ENCODE measurements around the gene ITPKA. TPM values are rescaled to one million over a fixed set of nuclear protein-coding genes. Genes with fewer than 3 reads are reported as not detected.

The ITPKA gene
- total RNA-seq: 0.79 and 3.1 TPM in 2 replicates

- Histone ChIP-seq H3K27me3 (ENCODE audit: control insufficient read depth, insufficient read depth, low read length) (peaks cover 18% of the 10 kb centered on the region), H3K4me3 (ENCODE audit: low read depth, low read length) (peak within 1 kb of the TSS; percentile 47), H3K36me3 (ENCODE audit: control insufficient read depth, insufficient read depth, low read length) (no peaks in the 10 kb centered on the region)
- FAIRE-seq: no peak
- peak; percentile 30 for DNase-seq (ENCODE audit: low read depth)
- TF ChIP-seq, protein P1, sequence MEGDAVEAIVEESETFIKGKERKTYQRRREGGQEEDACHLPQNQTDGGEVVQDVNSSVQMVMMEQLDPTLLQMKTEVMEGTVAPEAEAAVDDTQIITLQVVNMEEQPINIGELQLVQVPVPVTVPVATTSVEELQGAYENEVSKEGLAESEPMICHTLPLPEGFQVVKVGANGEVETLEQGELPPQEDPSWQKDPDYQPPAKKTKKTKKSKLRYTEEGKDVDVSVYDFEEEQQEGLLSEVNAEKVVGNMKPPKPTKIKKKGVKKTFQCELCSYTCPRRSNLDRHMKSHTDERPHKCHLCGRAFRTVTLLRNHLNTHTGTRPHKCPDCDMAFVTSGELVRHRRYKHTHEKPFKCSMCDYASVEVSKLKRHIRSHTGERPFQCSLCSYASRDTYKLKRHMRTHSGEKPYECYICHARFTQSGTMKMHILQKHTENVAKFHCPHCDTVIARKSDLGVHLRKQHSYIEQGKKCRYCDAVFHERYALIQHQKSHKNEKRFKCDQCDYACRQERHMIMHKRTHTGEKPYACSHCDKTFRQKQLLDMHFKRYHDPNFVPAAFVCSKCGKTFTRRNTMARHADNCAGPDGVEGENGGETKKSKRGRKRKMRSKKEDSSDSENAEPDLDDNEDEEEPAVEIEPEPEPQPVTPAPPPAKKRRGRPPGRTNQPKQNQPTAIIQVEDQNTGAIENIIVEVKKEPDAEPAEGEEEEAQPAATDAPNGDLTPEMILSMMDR (IDR thresholded peaks at IDR 0.05; ENCODE audit: insufficient read depth, low read length, severe bottlenecking): no peak
Observed at GRCh38 chr15:41493205-41493901, at the start of gene ITPKA. ITPKA (plus strand) TSS chr15:41493874; CDS start chr15:41493928, 54 bp downstream.

- TF ChIP-seq, protein P1 (IDR thresholded peaks at IDR 0.05; ENCODE audit: insufficient read depth, low read length, severe bottlenecking): no peak
- Histone ChIP-seq H3K4me3 (ENCODE audit: low read depth, low read length) (no peak overlapping the region), H3K27me3 (ENCODE audit: control insufficient read depth, insufficient read depth, low read length) (no peaks in the 10 kb centered on the region), H3K36me3 (ENCODE audit: control insufficient read depth, insufficient read depth, low read length) (peaks cover 2% of the 10 kb centered on the region)
- FAIRE-seq (no peak), DNase-seq (ENCODE audit: low read depth) (no peak)
Observed at GRCh38 chr15:41445399-41445798, 48.3 kb upstream of the ITPKA start.

GRCh38 chr15:41462084-41462795 is 31.4 kb upstream of the ITPKA start:
- DNase-seq (ENCODE audit: low read depth) (no peak), FAIRE-seq (no peak)
- TF ChIP-seq, protein P1 (IDR thresholded peaks at IDR 0.05; ENCODE audit: insufficient read depth, low read length, severe bottlenecking): no peak
- no peaks in the 10 kb centered on the region for H3K27me3 ChIP-seq (ENCODE audit: control insufficient read depth, insufficient read depth, low read length)
- H3K4me3 ChIP-seq (ENCODE audit: low read depth, low read length): no peak overlapping the region
- H3K36me3 ChIP-seq (ENCODE audit: control insufficient read depth, insufficient read depth, low read length): peaks cover 9% of the 10 kb centered on the region

- FAIRE-seq: no peak
- H3K36me3 ChIP-seq (ENCODE audit: control insufficient read depth, insufficient read depth, low read length): peaks cover 4% of the 10 kb centered on the region
- TF ChIP-seq, protein P1 (IDR thresholded peaks at IDR 0.05; ENCODE audit: insufficient read depth, low read length, severe bottlenecking): no peak
- H3K4me3 ChIP-seq (ENCODE audit: low read depth, low read length): no peak overlapping the region
- no peaks in the 10 kb centered on the region for H3K27me3 ChIP-seq (ENCODE audit: control insufficient read depth, insufficient read depth, low read length)
- no peak for DNase-seq (ENCODE audit: low read depth)
Observed at GRCh38 chr15:41464889-41465580, 28.6 kb upstream of the ITPKA start.

DNA sequence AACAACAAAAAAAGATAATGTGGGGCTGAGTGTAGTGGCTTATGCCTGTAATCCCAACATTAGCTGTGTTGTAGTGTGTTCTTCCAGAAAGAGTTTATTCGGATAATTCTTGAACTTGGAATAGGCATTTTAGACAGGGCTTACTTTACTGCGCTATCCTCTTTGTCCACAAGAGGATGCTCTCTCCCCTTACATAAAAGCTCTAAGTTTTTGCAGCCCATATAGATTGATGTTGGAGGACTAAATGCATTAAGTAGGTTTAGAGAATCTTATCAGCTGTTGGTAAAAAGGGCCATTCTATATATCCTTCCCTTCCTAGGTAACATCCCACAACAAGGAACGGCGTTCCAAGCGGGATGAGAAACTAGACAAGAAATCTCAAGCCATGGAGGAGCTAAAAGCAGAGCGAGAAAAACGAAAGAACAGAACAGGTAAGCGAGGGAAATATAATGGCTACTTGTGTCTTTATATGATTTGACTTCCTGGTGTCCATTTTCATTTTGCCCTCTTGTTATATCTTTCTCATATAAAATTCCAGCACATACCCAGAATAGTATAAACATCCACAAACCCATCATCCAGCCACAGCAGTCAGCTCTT is 27.8 kb upstream of the ITPKA start:
- H3K36me3 ChIP-seq (ENCODE audit: control insufficient read depth, insufficient read depth, low read length): peaks cover 8% of the 10 kb centered on the region
- no peaks in the 10 kb centered on the region for H3K27me3 ChIP-seq (ENCODE audit: control insufficient read depth, insufficient read depth, low read length)
- no peak overlapping the region for H3K4me3 ChIP-seq (ENCODE audit: low read depth, low read length)
- TF ChIP-seq, protein P1 (IDR thresholded peaks at IDR 0.05; ENCODE audit: insufficient read depth, low read length, severe bottlenecking): peak; percentile 89
- FAIRE-seq (no peak), DNase-seq (ENCODE audit: low read depth) (peak; percentile 61)
